A673 (cell line): ENCODE measurements around the gene EPHB6. TPM values are rescaled to one million over a fixed set of nuclear protein-coding genes. Genes with fewer than 3 reads are reported as not detected.

Experiments used
- BruUV-seq: library from RNA; stranded (reverse); fragments of 400-500 nt; replicated peaks from 2 replicates; lab custom pipeline; 2021; lab: Mats Ljungman, UMichigan
- CTCF ChIA-PET: fragments of 300-600 bp; sonication (Branson Sonifier 250); formaldehyde crosslinking; loops from one replicate; lab custom pipeline; 2022; ENCODE audit warnings: antibody characterized with exemption; lab: Charles Lee
- POLR2A ChIA-PET: fragments of 300-600 bp; sonication (Branson Sonifier 250); formaldehyde crosslinking; loops from one replicate; lab custom pipeline; 2022; ENCODE audit warnings: antibody characterized with exemption; ENCODE audit not compliant: low non-redundant PET; lab: Charles Lee
- DNase-seq: peaks from one replicate; pipeline ENCODE4 v3.0.0-alpha.2; 2015; ENCODE audit warnings: low spot score
- H3K27ac ChIP-seq: fragments of 200-600 bp; sonication (generic); 2 replicates; pipeline ENCODE4 v1.5.1; 2016; ENCODE audit warnings: mixed run types, low read depth, mild to moderate bottlenecking, mixed read lengths, antibody characterized with exemption, low read length; ENCODE audit not compliant: poor library complexity, severe bottlenecking
- H3K27me3 ChIP-seq: fragments of 200-600 bp; sonication (generic); replicated peaks from 2 replicates; pipeline ENCODE4 v1.6.1; 2017; ENCODE audit warnings: mixed run types, low read depth, mild to moderate bottlenecking, mixed read lengths, antibody characterized with exemption, low read length; ENCODE audit not compliant: insufficient read depth, poor library complexity
- H3K36me3 ChIP-seq: fragments of 200-600 bp; sonication (generic); 2 replicates; pipeline ENCODE4 v1.6.1; 2016; ENCODE audit warnings: mixed run types, mild to moderate bottlenecking, mixed read lengths, antibody characterized with exemption, low read length; ENCODE audit not compliant: insufficient read depth, poor library complexity, severe bottlenecking
- H3K4me1 ChIP-seq: fragments of 200-600 bp; sonication (generic); 2 replicates; pipeline ENCODE4 v1.6.1; 2017; ENCODE audit warnings: mixed run types, mild to moderate bottlenecking, mixed read lengths, antibody characterized with exemption, low read length; ENCODE audit not compliant: insufficient read depth, poor library complexity, severe bottlenecking
- H3K4me3 ChIP-seq: fragments of 200-600 bp; sonication (generic); 2 replicates; pipeline ENCODE4 v1.5.1; 2016; ENCODE audit warnings: low read depth, mixed run types, mild to moderate bottlenecking, mixed read lengths, low read length; ENCODE audit not compliant: poor library complexity, severe bottlenecking
- H3K9me3 ChIP-seq: fragments of 200-600 bp; sonication (generic); 2 replicates; pipeline ENCODE4 v1.6.1; 2016; ENCODE audit warnings: mixed run types, low read depth, mild to moderate bottlenecking, mixed read lengths, antibody characterized with exemption, low read length; ENCODE audit not compliant: poor library complexity, severe bottlenecking
- CTCF ChIP-seq: fragments of 300-800, 200-600 bp; sonication (generic); conservative IDR thresholded peaks from 2 replicates; pipeline ENCODE4 v1.5.1; 2017; ENCODE audit warnings: low read depth, mild to moderate bottlenecking, antibody characterized with exemption, low read length, moderate library complexity, mixed read lengths
- EZH2 ChIP-seq: fragments of 200-600 bp; sonication (generic); IDR thresholded peaks from 2 replicates; pipeline ENCODE4 v1.6.1; 2017; ENCODE audit warnings: borderline replicate concordance, low read depth, mild to moderate bottlenecking, mixed read lengths, antibody characterized with exemption, low read length; ENCODE audit not compliant: poor library complexity, severe bottlenecking
- intact Hi-C: fragments of 100-400 bp; cut with micrococcal nuclease; formaldehyde crosslinking; loops from one replicate; pipeline ENCODE4 v1.10.0; 2022; ENCODE audit not compliant: unreplicated experiment
- total RNA-seq: library from RNA; stranded (reverse); gene quantifications from 2 replicates; pipeline ENCODE4 v1.2.3, GENCODE V29; 2021

Gene EPHB6
- total RNA-seq, 1 experiment from 2014 or later = 0.49 TPM

DNA sequence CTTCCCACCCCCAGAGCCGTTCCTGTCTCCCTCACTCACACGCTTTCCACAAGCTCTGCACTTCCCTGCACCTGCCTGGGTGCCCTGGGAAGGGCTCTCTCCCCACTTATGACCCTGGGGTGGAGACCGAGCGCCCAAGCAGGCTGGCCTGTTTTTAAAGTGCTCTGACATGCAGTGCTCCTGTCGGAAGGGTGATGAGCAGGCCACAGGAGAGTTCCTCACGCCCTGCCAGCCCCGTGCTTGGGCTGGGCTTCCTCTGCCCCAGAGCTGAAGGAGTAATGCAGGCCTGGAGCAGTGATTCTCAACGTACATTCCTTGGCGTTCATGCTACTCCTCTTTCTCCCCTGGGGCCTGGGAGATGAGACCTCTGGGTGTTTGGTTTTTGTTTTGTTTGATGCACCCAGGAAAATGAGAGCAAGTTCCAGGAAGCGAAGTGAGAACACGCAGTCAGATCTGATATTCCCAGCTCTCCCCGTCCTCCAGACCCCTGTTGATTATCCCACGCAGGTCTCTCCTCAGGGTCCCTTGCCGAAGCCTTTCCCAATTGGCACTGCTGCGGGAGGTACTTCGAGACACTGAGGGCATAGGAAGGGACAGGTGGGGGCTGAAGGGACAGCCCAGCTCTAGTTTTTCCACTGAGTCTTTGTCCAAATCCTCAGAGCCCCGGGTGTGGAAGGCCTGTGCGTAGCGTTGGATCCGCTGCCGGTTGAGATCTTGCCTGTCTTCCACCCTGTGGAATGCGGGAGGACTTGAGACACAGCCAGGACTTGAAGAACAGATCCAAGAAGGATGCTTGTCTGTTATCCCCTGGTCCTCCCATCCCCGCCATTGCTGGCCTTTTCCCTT lies 16.6 kb downstream of the EPHB6 start:
- Histone ChIP-seq H3K27ac (no peak overlapping the region), H3K4me1 (no peaks in the 10 kb centered on the region), H3K27me3 (no peaks in the 10 kb centered on the region), H3K9me3 (no peaks in the 10 kb centered on the region), H3K4me3 (no peak overlapping the region), H3K36me3 (no peaks in the 10 kb centered on the region)
- TF ChIP-seq EZH2 (no peak), CTCF (no peak)
- intact Hi-C loops = loop anchor here (5.0 kb wide), 1 partner anchor 51 kb away; no protein-coding TSS in a partner anchor
- POLR2A ChIA-PET = no interaction called here
- CTCF ChIA-PET = interaction anchor here (2.2 kb wide), 1 partner anchor 343 kb away, joined by 16 read pairs; no protein-coding TSS in a partner anchor
- no peak for DNase-seq
- no TSS peak for BruUV-seq

- Histone ChIP-seq H3K27me3 (no peaks in the 10 kb centered on the region), H3K9me3 (no peaks in the 10 kb centered on the region), H3K36me3 (no peaks in the 10 kb centered on the region), H3K4me3 (no peak overlapping the region), H3K27ac (no peak overlapping the region), H3K4me1 (no peaks in the 10 kb centered on the region)
- POLR2A ChIA-PET = no interaction called here
- CTCF ChIA-PET = interaction anchor here (2.2 kb wide), 1 partner anchor 343 kb away, joined by 16 read pairs; no protein-coding TSS in a partner anchor
- no peak for TF ChIP-seq EZH2
- no peak for TF ChIP-seq CTCF
- intact Hi-C loops = loop anchor here (5.0 kb wide), 1 partner anchor 50 kb away; no protein-coding TSS in a partner anchor
- BruUV-seq = no TSS peak
- no peak for DNase-seq
Observed at GRCh38 chr7:142872106-142872675, 17.3 kb downstream of the EPHB6 start.

GRCh38 chr7:142873281-142873784 lies 18.5 kb downstream of the EPHB6 start:
- H3K36me3 ChIP-seq = no peaks in the 10 kb centered on the region
- no peak overlapping the region for H3K4me3 ChIP-seq
- no peaks in the 10 kb centered on the region for H3K4me1 ChIP-seq
- ChIA-PET CTCF (interaction anchor here (1.0 to 2.2 kb wide), 2 partner anchors 12 to 342 kb away, joined by 4 to 16 read pairs; no protein-coding TSS in a partner anchor), POLR2A (no interaction called here)
- intact Hi-C loops = loop anchor here (5.0 kb wide), 1 partner anchor 49 kb away; no protein-coding TSS in a partner anchor
- DNase-seq = peak; percentile 48
- H3K27me3 ChIP-seq = no peaks in the 10 kb centered on the region
- H3K9me3 ChIP-seq = no peaks in the 10 kb centered on the region
- BruUV-seq = no TSS peak
- no peak overlapping the region for H3K27ac ChIP-seq
- peak; percentile 69 for TF ChIP-seq CTCF
- TF ChIP-seq EZH2 = no peak
